Thyroid gland (tissue), 4 donors: ENCODE data around the gene SESN1. TPM values are rescaled to one million over a fixed set of nuclear protein-coding genes. Genes with fewer than 3 reads are reported as not detected.

Experiments used
- DNase-seq, 2 donors: peaks; one replicate each; pipeline ENCODE4 v3.0.0-alpha.2; 2019
- H3K27ac ChIP-seq, 3 donors: fragments of 200-600 bp; sonication (generic); 1 replicate in 2 of 3; 2 replicates in 1 of 3; pipeline ENCODE4 v1.5.1; 2016 to 2019; ENCODE audit warnings: mild to moderate bottlenecking in 1 of 3, moderate library complexity in 1 of 3
- H3K27me3 ChIP-seq: fragments of 200-600 bp; sonication (generic); one replicate; pipeline ENCODE4 v1.5.1; 2019
- H3K36me3 ChIP-seq, 2 donors: fragments of 200-600 bp; sonication (generic); one replicate each; pipeline ENCODE4 v1.5.1; 2016 to 2019
- H3K4me1 ChIP-seq, 2 donors: fragments of 200-600 bp; sonication (generic); one replicate each; pipeline ENCODE4 v1.5.1; 2017 to 2019
- H3K4me3 ChIP-seq, 3 donors: fragments of 200-600 bp; sonication (generic); replicated peaks in 1 of 3; 1 replicate in 2 of 3; 2 replicates in 1 of 3; pipeline ENCODE4 v1.5.1; 2016; ENCODE audit warnings: mild to moderate bottlenecking in 1 of 3
- H3K9me3 ChIP-seq: fragments of 200-600 bp; sonication (generic); one replicate; pipeline ENCODE4 v1.5.1; 2017
- CTCF ChIP-seq, 6 experiments: fragments of 200-600 bp in 3 of 6; fragments of 450-650 bp in 3 of 6; sonication (generic) in 3 of 6; IDR thresholded peaks; one replicate each; pipeline ENCODE4 v1.5.1; 2016 to 2019; ENCODE audit warnings: antibody characterized with exemption in 6 of 6, mild to moderate bottlenecking in 2 of 6, inconsistent platforms in 1 of 6, moderate library complexity in 1 of 6
- POLR2A ChIP-seq, 2 donors: fragments of 450-650 bp; IDR thresholded peaks; one replicate each; pipeline ENCODE4 v1.6.1; 2017; ENCODE audit warnings: antibody characterized with exemption in 2 of 2, mild to moderate bottlenecking in 2 of 2, moderate library complexity in 1 of 2
- WGBS, 2 donors: methylation state at CpG; one replicate each; pipeline ENCODE4 v1.1.5; 2017; 5-methylcytosine and 5-hydroxymethylcytosine counted together
- intact Hi-C: fragments of 100-400 bp; cut with DNase I; formaldehyde crosslinking; loops from one replicate; pipeline ENCODE4 v1.15.1; 2023
- total RNA-seq, 4 donors: library from RNA; depleted of rRNA; stranded (reverse); fragments of >200 nt; gene quantifications; one replicate each; pipeline ENCODE4 v1.2.3, GENCODE V29; 2016

Gene SESN1
- total RNA-seq, 4 donors from 2014 or later = 43.8 to 68.1 (median 58.1) TPM

GRCh38 chr6:108958900-108959770, 135.5 kb downstream of the SESN1 start:
- no peak overlapping the region for H3K4me3 ChIP-seq
- intact Hi-C loops = loop anchor here (10.0 kb wide), 1 partner anchor 46 kb away; no protein-coding TSS in a partner anchor
- no peaks in the 10 kb centered on the region for H3K27me3 ChIP-seq
- no peaks in the 10 kb centered on the region for H3K9me3 ChIP-seq
- H3K27ac ChIP-seq = no peak overlapping the region
- WGBS, 2 donors = 90% methylated on average over 10 of the region's 10 CpGs
- peaks cover 0 to 8% of the 10 kb centered on the region in 2 donors for H3K4me1 ChIP-seq
- TF ChIP-seq POLR2A (IDR thresholded peaks at IDR 0.05) = no peak
- no peak for TF ChIP-seq CTCF (IDR thresholded peaks at IDR 0.05)
- no peak for DNase-seq
- H3K36me3 ChIP-seq = no peaks in the 10 kb centered on the region

GRCh38 chr6:108957221-108957620, 137.4 kb downstream of the SESN1 start:
- H3K4me1 ChIP-seq = peaks cover 0 to 8% of the 10 kb centered on the region in 2 donors
- intact Hi-C loops = loop anchor here (10.0 kb wide), 1 partner anchor 48 kb away; no protein-coding TSS in a partner anchor
- H3K36me3 ChIP-seq = no peaks in the 10 kb centered on the region
- TF ChIP-seq POLR2A (IDR thresholded peaks at IDR 0.05) (no peak), CTCF (IDR thresholded peaks at IDR 0.05) (no peak)
- peak; percentile 63 to 70 for DNase-seq
- no peaks in the 10 kb centered on the region for H3K27me3 ChIP-seq
- no peak overlapping the region for H3K4me3 ChIP-seq
- no peaks in the 10 kb centered on the region for H3K9me3 ChIP-seq
- peak overlapping the region in 2 of 3 donors; percentile 47 to 57 for H3K27ac ChIP-seq
- WGBS, 2 donors = 31 to 48% methylated on average over 4 of the region's 4 CpGs

- Histone ChIP-seq H3K27ac (no peak overlapping the region), H3K9me3 (no peaks in the 10 kb centered on the region), H3K4me1 (peaks cover 0 to 8% of the 10 kb centered on the region in 2 donors), H3K4me3 (no peak overlapping the region), H3K27me3 (no peaks in the 10 kb centered on the region), H3K36me3 (no peaks in the 10 kb centered on the region)
- intact Hi-C loops = loop anchor here (10.0 kb wide), 1 partner anchor 49 kb away; no protein-coding TSS in a partner anchor
- WGBS, 2 donors = 75 to 77% methylated on average over 15 of the region's 15 CpGs
- DNase-seq = no peak
- no peak for TF ChIP-seq POLR2A (IDR thresholded peaks at IDR 0.05)
- no peak for TF ChIP-seq CTCF (IDR thresholded peaks at IDR 0.05)
These were observed 139.2 kb downstream of the SESN1 start for GRCh38 chr6:108955329-108955949.

- Histone ChIP-seq H3K27me3 (no peaks in the 10 kb centered on the region), H3K27ac (no peak overlapping the region), H3K36me3 (no peaks in the 10 kb centered on the region), H3K4me1 (peaks cover 4 to 17% of the 10 kb centered on the region in 2 donors), H3K9me3 (no peaks in the 10 kb centered on the region), H3K4me3 (no peak overlapping the region)
- TF ChIP-seq CTCF (IDR thresholded peaks at IDR 0.05) (no peak), POLR2A (IDR thresholded peaks at IDR 0.05) (no peak)
- DNase-seq = no peak
- intact Hi-C loops = loop anchor here (10.0 kb wide), 1 partner anchor 51 kb away; no protein-coding TSS in a partner anchor
These were observed 141.0 kb downstream of the SESN1 start for GRCh38 chr6:108953681-108954080.
